ENCODE results near the gene GRM4.

DNA sequence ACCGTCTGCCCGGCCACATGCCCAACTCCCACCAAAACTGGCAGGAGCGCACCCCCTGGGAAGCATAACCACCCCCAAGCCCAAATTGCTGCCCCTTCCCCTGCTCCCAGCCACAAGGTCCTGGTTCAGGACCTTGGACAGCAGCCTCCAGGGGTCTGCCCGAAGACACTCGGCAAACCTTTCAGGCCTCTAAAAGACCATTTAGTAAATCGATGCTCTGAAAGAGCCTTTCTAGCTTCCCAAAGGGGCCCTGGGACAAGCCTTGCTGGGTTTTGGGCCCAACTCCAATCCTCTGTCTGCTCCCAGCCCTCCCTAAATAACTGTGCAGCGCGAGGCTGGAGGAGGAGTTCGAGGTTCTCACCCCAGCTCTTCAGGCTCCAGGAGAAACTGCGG is 30.5 kb downstream of the GRM4 start:
- TF ChIP-seq EZH2 (IDR thresholded peaks at IDR 0.05; ENCODE audit: insufficient read depth, poor library complexity, severe bottlenecking) = no peak
- TF ChIP-seq EZH2phosphoT487 (IDR thresholded peaks at IDR 0.05; ENCODE audit: insufficient read depth, low read depth) = no peak
